ENCODE data around the gene BTRC.

GRCh38 chr10:101403161-101403560 is 49.2 kb downstream of the BTRC start:
- TF ChIP-seq POLR2AphosphoS5 (IDR thresholded peaks at IDR 0.05) (no peak), CTCF (IDR thresholded peaks at IDR 0.05) (no peak)

All from prostate gland (tissue), 2 donors.